Activated B cell treated with CpG ODN at 0.5 μM for 24 hours (primary cell): ENCODE measurements around the gene MSI2. TPM values are rescaled to one million over a fixed set of nuclear protein-coding genes. Genes with fewer than 3 reads are reported as not detected.

Experiments
- ATAC-seq: fragments of 200-7000 bp; cut with Tn5 transposase; one replicate; pipeline ENCODE4 v1.10.0; 2021; ENCODE audit warnings: low read depth, mild to moderate bottlenecking, moderate library complexity
- CTCF ChIA-PET: fragments of 350-600 bp; sonication (Branson Sonifier 250); formaldehyde crosslinking; loops from one replicate; lab custom pipeline; 2021; ENCODE audit warnings: antibody characterized with exemption; lab: Charles Lee
- POLR2A ChIA-PET: fragments of 350-600 bp; sonication (Branson Sonifier 250); formaldehyde crosslinking; loops from one replicate; lab custom pipeline; 2021; ENCODE audit warnings: antibody characterized with exemption; lab: Charles Lee
- DNase-seq: peaks from one replicate; pipeline ENCODE4 v3.0.0; 2022
- H3K27ac Mint-ChIP-seq: one replicate; pipeline ENCODE4 v1.8.0; 2020; ENCODE audit warnings: mixed read lengths
- H3K27me3 Mint-ChIP-seq: one replicate; pipeline ENCODE4 v1.8.0; 2021; ENCODE audit warnings: mixed read lengths
- H3K36me3 Mint-ChIP-seq: one replicate; pipeline ENCODE4 v1.8.0; 2021; ENCODE audit warnings: low read depth, mixed read lengths
- H3K4me1 Mint-ChIP-seq: one replicate; pipeline ENCODE4 v1.8.0; 2021; ENCODE audit warnings: mixed read lengths
- H3K4me3 Mint-ChIP-seq: one replicate; pipeline ENCODE4 v1.8.0; 2020; ENCODE audit warnings: mild to moderate bottlenecking, mixed read lengths
- H3K9me3 Mint-ChIP-seq: one replicate; pipeline ENCODE4 v1.8.0; 2020; ENCODE audit warnings: mixed read lengths
- CTCF ChIP-seq: fragments of 200-600 bp; IDR thresholded peaks from one replicate; pipeline ENCODE4 v1.8.0; 2022; ENCODE audit warnings: antibody characterized with exemption, mild to moderate bottlenecking
- intact Hi-C: fragments of 100-400 bp; cut with micrococcal nuclease; formaldehyde crosslinking; loops from one replicate; pipeline ENCODE4 v1.15.1; 2024
- total RNA-seq: library from RNA; stranded (reverse); gene quantifications from 2 replicates; pipeline ENCODE4 v1.2.3, GENCODE V29; 2022

Gene MSI2
- total RNA-seq, 1 donor from 2014 or later, result 102 TPM

- peak overlapping the region; percentile 72 for H3K4me3 Mint-ChIP-seq
- peaks cover 53% of the 10 kb centered on the region for H3K4me1 Mint-ChIP-seq
- no peaks in the 10 kb centered on the region for H3K27me3 Mint-ChIP-seq
- no peak for TF ChIP-seq CTCF
- peaks cover 2% of the 10 kb centered on the region for H3K36me3 Mint-ChIP-seq
- POLR2A ChIA-PET, result interaction anchor here (0.8 to 8.2 kb wide), 9 partner anchors 17 to 349 kb away, joined by 3 to 73 read pairs (median 6); no protein-coding TSS in a partner anchor
- ATAC-seq (no peak), DNase-seq (no peak)
- H3K9me3 Mint-ChIP-seq, result no peaks in the 10 kb centered on the region
- H3K27ac Mint-ChIP-seq, result peak overlapping the region; percentile 86
- CTCF ChIA-PET, result interaction anchor here (1.0 to 4.8 kb wide), 6 partner anchors 16 to 363 kb away, joined by 3 to 42 read pairs (median 4); no protein-coding TSS in a partner anchor
- intact Hi-C loops, result no loop called here
These were observed 350.0 kb downstream of the MSI2 start for GRCh38 chr17:57606111-57606875.

GRCh38 chr17:57607553-57608120, 351.3 kb downstream of the MSI2 start:
- peaks cover 2% of the 10 kb centered on the region for H3K36me3 Mint-ChIP-seq
- H3K9me3 Mint-ChIP-seq, result no peaks in the 10 kb centered on the region
- ChIA-PET CTCF (interaction anchor here (1.1 to 4.8 kb wide), 2 partner anchors 10 to 64 kb away, joined by 3 to 42 read pairs; no protein-coding TSS in a partner anchor), POLR2A (interaction anchor here (1.1 to 8.2 kb wide), 2 partner anchors 15 to 47 kb away, joined by 3 to 73 read pairs; no protein-coding TSS in a partner anchor)
- H3K27me3 Mint-ChIP-seq, result no peaks in the 10 kb centered on the region
- peaks cover 54% of the 10 kb centered on the region for H3K4me1 Mint-ChIP-seq
- DNase-seq, result no peak
- intact Hi-C loops, result no loop called here
- ATAC-seq, result no peak
- H3K4me3 Mint-ChIP-seq, result no peak overlapping the region
- peak overlapping the region; percentile 56 for H3K27ac Mint-ChIP-seq
- TF ChIP-seq CTCF, result no peak

- peaks cover 50% of the 10 kb centered on the region for H3K4me1 Mint-ChIP-seq
- POLR2A ChIA-PET, result interaction anchor here (1.1 to 8.2 kb wide), 2 partner anchors 14 to 48 kb away, joined by 3 to 73 read pairs; no protein-coding TSS in a partner anchor
These were observed 352.2 kb downstream of the MSI2 start for GRCh38 chr17:57608369-57609124.

GRCh38 chr17:57609125-57609877, 353.0 kb downstream of the MSI2 start:
- no peak for TF ChIP-seq CTCF
- Mint-ChIP-seq H3K27me3 (no peaks in the 10 kb centered on the region), H3K4me3 (no peak overlapping the region), H3K4me1 (peaks cover 42% of the 10 kb centered on the region), H3K9me3 (no peaks in the 10 kb centered on the region), H3K36me3 (peaks cover 2% of the 10 kb centered on the region), H3K27ac (no peak overlapping the region)
- ChIA-PET CTCF (no interaction called here), POLR2A (interaction anchor here (0.6 to 8.2 kb wide), 2 partner anchors 14 to 58 kb away, joined by 4 to 73 read pairs; no protein-coding TSS in a partner anchor)
- DNase-seq, result no peak
- intact Hi-C loops, result no loop called here
- ATAC-seq, result no peak

More at GRCh38 chr17:57608369-57609124, 352.2 kb downstream of the MSI2 start:
- H3K4me3 Mint-ChIP-seq, result no peak overlapping the region
- DNase-seq (no peak), ATAC-seq (no peak)
- H3K27ac Mint-ChIP-seq, result no peak overlapping the region
- CTCF ChIA-PET, result interaction anchor here (4.8 kb wide), 1 partner anchor 63 kb away, joined by 42 read pairs; no protein-coding TSS in a partner anchor
- no peak for TF ChIP-seq CTCF
- intact Hi-C loops, result no loop called here
- H3K27me3 Mint-ChIP-seq, result no peaks in the 10 kb centered on the region
- peaks cover 2% of the 10 kb centered on the region for H3K36me3 Mint-ChIP-seq
- H3K9me3 Mint-ChIP-seq, result no peaks in the 10 kb centered on the region
